ENCODE measurements around the gene SUCO.

DNA sequence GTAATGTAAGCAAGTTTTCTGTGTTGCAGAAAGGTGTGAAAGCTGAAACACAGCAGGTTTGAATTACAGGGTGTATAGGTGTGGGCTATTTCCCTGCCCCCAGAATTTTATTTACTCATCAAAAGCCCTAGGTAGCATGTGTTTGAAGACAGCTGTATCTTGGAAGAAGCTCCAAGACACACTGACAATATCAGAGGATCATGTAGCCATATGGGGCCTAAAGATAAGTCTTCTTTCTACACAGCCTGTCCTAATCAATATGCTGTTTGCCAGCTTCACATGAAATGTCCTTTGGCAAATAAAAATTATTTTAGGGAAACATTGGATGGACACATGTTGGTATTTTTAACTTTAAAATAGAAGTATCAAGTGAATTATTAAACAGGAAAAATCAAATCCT lies 17.5 kb upstream of the SUCO start:
- TF ChIP-seq, protein P1, sequence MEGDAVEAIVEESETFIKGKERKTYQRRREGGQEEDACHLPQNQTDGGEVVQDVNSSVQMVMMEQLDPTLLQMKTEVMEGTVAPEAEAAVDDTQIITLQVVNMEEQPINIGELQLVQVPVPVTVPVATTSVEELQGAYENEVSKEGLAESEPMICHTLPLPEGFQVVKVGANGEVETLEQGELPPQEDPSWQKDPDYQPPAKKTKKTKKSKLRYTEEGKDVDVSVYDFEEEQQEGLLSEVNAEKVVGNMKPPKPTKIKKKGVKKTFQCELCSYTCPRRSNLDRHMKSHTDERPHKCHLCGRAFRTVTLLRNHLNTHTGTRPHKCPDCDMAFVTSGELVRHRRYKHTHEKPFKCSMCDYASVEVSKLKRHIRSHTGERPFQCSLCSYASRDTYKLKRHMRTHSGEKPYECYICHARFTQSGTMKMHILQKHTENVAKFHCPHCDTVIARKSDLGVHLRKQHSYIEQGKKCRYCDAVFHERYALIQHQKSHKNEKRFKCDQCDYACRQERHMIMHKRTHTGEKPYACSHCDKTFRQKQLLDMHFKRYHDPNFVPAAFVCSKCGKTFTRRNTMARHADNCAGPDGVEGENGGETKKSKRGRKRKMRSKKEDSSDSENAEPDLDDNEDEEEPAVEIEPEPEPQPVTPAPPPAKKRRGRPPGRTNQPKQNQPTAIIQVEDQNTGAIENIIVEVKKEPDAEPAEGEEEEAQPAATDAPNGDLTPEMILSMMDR (IDR thresholded peaks at IDR 0.05): no peak
- no peak for TF ChIP-seq POLR2A (IDR thresholded peaks at IDR 0.05)
